ENCODE results near the gene FCN2. TPM values are rescaled to one million over a fixed set of nuclear protein-coding genes. Genes with fewer than 3 reads are reported as not detected.

The FCN2 gene
- total RNA-seq, 1 donor from 2014 or later: not detected

- Histone ChIP-seq H3K9me3 (ENCODE audit: low read depth) (no peaks in the 10 kb centered on the region), H3K79me2 (ENCODE audit: low read depth) (no peaks in the 10 kb centered on the region), H3K27ac (no peak overlapping the region), H3K9ac (no peak overlapping the region), H3K4me2 (no peak overlapping the region), H3F3A (ENCODE audit: low read depth) (no peaks in the 10 kb centered on the region), H4K20me1 (ENCODE audit: low read depth) (no peaks in the 10 kb centered on the region), H3K4me1 (no peaks in the 10 kb centered on the region), H2AFZ (replicated peaks) (no peak overlapping the region), H3K4me3 (no peak overlapping the region), H3K36me3 (no peaks in the 10 kb centered on the region), H3K27me3 (no peaks in the 10 kb centered on the region)
- Mint-ChIP-seq H3K36me3 (no peaks in the 10 kb centered on the region), H3K4me3 (no peak overlapping the region), H3K4me1 (peaks cover 3% of the 10 kb centered on the region), H3K9me3 (no peaks in the 10 kb centered on the region), H3K27me3 (ENCODE audit: insufficient read depth, low read depth) (no peaks in the 10 kb centered on the region), H3K27ac (no peak overlapping the region)
- DNase-seq (ENCODE audit: low spot score): no peak
- TF ChIP-seq EZH2phosphoT487 (IDR thresholded peaks at IDR 0.05) (no peak), CTCF (IDR thresholded peaks at IDR 0.05) (no peak), EZH2 (IDR thresholded peaks at IDR 0.05) (no peak)
Observed at GRCh38 chr9:134835448-134835847, 45.2 kb upstream of the FCN2 start.

DNA sequence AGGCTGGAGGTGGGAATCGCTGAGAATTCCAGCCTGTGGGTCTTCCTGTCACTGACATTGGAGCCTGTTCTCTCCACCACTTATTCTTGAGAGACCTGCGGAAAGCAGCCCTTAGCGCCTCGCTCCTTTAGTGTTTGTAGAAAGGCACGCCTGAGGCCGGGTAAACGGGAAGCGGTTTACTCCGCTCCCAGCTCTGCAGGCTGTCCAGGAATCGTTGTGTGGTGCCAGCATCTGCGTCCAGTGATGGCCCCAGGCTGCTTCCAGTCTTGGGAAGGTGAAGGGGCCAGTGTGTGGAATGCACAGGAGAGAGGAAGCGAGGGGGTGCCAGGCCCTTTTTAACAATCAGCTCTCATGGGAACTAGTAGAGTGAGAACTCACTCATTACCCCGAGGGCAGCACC is 44.6 kb upstream of the FCN2 start:
- no peaks in the 10 kb centered on the region for H3K27me3 ChIP-seq
- H3K36me3 ChIP-seq: no peaks in the 10 kb centered on the region
- H3K27ac Mint-ChIP-seq: no peak overlapping the region
- H3K9me3 ChIP-seq (ENCODE audit: low read depth): no peaks in the 10 kb centered on the region
- no peak overlapping the region for H2AFZ ChIP-seq (replicated peaks)
- TF ChIP-seq EZH2phosphoT487 (IDR thresholded peaks at IDR 0.05): no peak
- TF ChIP-seq EZH2 (IDR thresholded peaks at IDR 0.05): no peak
- TF ChIP-seq CTCF (IDR thresholded peaks at IDR 0.05): no peak
- H4K20me1 ChIP-seq (ENCODE audit: low read depth): no peaks in the 10 kb centered on the region
- H3K9me3 Mint-ChIP-seq: no peaks in the 10 kb centered on the region
- H3K27ac ChIP-seq: no peak overlapping the region
- H3K4me1 Mint-ChIP-seq: peaks cover 3% of the 10 kb centered on the region
- H3K4me3 ChIP-seq: no peak overlapping the region
- no peaks in the 10 kb centered on the region for H3K27me3 Mint-ChIP-seq (ENCODE audit: insufficient read depth, low read depth)
- DNase-seq (ENCODE audit: low spot score): no peak
- H3K4me1 ChIP-seq: no peaks in the 10 kb centered on the region
- H3K79me2 ChIP-seq (ENCODE audit: low read depth): no peaks in the 10 kb centered on the region
- no peak overlapping the region for H3K4me3 Mint-ChIP-seq
- no peak overlapping the region for H3K9ac ChIP-seq
- no peaks in the 10 kb centered on the region for H3F3A ChIP-seq (ENCODE audit: low read depth)
- no peaks in the 10 kb centered on the region for H3K36me3 Mint-ChIP-seq
- H3K4me2 ChIP-seq: no peak overlapping the region

- peaks cover 3% of the 10 kb centered on the region for H3K4me1 Mint-ChIP-seq
- no peaks in the 10 kb centered on the region for H3K27me3 Mint-ChIP-seq (ENCODE audit: insufficient read depth, low read depth)
- Histone ChIP-seq H3K9me3 (ENCODE audit: low read depth) (no peaks in the 10 kb centered on the region), H2AFZ (replicated peaks) (no peak overlapping the region), H3F3A (ENCODE audit: low read depth) (no peaks in the 10 kb centered on the region), H3K4me3 (no peak overlapping the region), H3K4me2 (no peak overlapping the region), H3K27ac (no peak overlapping the region), H3K79me2 (ENCODE audit: low read depth) (no peaks in the 10 kb centered on the region), H3K4me1 (no peaks in the 10 kb centered on the region), H3K9ac (no peak overlapping the region), H4K20me1 (ENCODE audit: low read depth) (no peaks in the 10 kb centered on the region), H3K27me3 (no peaks in the 10 kb centered on the region), H3K36me3 (no peaks in the 10 kb centered on the region)
- no peaks in the 10 kb centered on the region for H3K36me3 Mint-ChIP-seq
- H3K9me3 Mint-ChIP-seq: no peaks in the 10 kb centered on the region
- no peak for TF ChIP-seq EZH2phosphoT487 (IDR thresholded peaks at IDR 0.05)
- TF ChIP-seq EZH2 (IDR thresholded peaks at IDR 0.05): no peak
- TF ChIP-seq CTCF (IDR thresholded peaks at IDR 0.05): no peak
- H3K4me3 Mint-ChIP-seq: peak overlapping the region; percentile 57
- H3K27ac Mint-ChIP-seq: no peak overlapping the region
- no peak for DNase-seq (ENCODE audit: low spot score)
Observed at GRCh38 chr9:134836406-134836970, 44.1 kb upstream of the FCN2 start.

All from neural progenitor cell (in vitro differentiated cells).